Stimulated activated CD4-positive, alpha-beta T cell treated with anti-CD3 and anti-CD28 coated beads, Interleukin-4, amount 100 ng/mL, for 24 hours (primary cell): ENCODE results near the gene MFNG.

Source experiments
- DNase-seq: peaks from one replicate; pipeline ENCODE4 v3.0.0-alpha.2; 2020

MFNG gene

DNA sequence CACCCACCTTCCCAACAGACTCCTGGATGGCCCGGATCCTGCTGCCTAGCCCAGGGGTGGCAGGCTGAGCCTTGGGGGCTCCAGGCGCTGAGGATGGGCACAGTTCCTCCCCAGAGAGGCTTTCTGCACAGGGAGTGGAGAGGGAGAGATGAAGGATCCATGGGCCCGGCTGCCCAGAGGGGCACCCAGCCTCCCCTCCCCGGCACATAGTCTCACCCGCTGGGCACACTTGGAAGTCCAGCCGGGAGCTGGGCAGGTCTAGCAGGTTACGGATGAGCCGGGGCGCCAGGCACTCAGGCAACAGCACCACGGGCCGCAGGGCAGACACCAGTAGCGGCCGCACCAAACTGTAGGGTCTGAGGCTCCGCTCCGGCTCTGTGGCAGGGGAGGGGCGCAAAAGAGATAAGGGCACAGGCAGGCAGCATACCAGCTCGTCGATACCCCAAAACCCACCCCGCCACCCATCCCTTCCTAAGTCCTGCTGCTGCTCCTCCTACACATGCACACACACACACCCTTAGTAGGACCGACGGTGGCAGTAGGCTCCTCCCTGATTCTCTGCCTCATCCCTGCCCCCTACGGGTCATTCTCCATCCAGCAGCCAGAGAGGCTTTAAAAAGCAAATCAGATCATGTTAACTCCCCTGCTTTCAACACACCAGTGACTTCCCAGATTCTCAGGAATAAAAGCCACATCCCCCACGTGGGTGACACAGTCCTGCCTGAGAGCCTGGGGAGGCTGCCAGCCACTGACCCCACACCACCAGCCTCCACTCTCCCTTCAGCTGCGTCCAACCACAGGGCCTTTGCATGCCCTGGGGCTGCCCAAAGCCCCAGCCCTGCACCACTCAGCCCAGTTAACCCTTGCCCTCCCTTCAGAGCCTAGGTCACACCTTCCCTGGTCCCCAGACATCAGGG lies 6.5 kb upstream of the MFNG start:
- peak; percentile 54 for DNase-seq

DNA sequence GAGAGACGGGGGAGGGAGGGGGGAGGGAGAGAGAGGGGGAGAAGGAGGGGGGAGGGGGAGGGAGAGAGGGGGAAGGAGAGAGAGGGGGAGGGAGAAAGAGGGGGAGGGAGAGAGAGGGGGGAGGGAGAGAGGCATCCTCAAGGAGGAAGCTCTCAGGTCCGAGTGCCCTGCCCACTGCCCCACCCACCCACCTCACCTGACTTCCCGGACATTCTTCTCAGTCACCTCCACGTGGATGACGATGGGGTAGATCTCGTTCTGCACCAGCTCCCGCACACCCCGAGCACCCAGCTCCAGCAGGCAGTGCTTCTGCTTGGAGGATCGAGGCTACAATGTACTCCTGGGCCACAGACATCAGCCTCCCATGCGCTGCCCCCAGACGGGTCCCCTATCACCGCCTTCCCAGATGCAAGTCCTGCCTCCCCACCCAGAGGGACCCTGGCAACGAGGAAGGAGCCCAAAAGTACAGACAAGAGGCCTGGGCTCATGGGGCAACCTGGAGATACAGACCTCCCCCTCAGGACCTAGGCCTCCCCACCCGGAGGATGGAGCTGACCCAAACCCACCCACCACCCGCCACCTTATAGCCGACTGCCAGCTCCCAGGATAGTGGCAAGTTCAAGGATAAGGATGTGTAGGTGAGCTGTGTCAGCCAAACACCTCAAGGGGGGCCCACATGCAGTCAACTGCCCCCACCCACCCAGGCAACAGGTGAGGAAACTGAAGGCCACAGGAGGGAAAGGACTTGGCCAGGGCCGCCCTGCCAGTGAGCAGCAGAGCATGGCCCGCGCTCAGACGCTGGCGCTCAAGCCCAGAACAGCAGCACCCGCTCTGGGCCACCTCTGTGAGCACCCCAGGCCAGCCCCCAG lies 5.6 kb upstream of the MFNG start:
- DNase-seq, result no peak

DNA sequence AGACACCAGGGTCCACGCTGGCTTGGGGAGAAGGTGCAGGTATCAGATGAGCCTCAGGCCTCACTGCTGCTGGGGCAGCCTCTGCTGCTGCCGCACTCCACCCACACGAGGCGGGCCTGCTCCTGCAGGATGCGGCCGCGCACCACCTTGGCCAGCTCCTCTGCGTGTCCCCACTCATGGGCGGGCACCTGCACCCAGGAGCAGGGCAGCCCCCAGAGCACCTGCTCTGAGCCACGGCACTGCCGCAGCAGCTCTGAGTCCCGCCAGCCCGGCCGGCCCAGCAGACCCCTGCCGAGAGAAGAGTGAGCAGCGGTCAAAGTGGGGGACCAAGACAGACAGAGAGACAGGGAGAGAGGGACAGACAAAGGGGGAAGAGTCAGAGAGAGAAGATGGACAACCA lies 4.9 kb upstream of the MFNG start:
- DNase-seq, result no peak

DNA sequence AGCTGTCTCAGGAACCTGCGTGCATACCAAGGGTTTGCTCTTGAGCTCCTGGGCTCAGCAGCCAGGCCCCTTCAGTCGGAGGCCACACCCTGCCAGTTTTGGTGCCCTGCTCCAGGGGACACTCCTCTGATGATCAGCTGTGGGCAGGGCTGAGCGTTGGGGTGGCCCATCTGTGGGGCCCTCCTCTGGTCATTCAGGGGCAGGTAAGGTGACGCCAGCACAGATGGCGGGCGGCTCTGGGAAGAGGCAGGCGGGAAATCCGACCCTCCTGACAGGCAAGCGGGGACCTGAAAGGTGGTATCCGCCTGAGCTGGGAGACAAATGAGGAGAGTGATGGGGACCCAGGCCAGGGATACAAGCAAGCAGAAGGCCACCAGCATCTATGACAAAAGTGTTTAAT lies 3.8 kb upstream of the MFNG start:
- no peak for DNase-seq

DNA sequence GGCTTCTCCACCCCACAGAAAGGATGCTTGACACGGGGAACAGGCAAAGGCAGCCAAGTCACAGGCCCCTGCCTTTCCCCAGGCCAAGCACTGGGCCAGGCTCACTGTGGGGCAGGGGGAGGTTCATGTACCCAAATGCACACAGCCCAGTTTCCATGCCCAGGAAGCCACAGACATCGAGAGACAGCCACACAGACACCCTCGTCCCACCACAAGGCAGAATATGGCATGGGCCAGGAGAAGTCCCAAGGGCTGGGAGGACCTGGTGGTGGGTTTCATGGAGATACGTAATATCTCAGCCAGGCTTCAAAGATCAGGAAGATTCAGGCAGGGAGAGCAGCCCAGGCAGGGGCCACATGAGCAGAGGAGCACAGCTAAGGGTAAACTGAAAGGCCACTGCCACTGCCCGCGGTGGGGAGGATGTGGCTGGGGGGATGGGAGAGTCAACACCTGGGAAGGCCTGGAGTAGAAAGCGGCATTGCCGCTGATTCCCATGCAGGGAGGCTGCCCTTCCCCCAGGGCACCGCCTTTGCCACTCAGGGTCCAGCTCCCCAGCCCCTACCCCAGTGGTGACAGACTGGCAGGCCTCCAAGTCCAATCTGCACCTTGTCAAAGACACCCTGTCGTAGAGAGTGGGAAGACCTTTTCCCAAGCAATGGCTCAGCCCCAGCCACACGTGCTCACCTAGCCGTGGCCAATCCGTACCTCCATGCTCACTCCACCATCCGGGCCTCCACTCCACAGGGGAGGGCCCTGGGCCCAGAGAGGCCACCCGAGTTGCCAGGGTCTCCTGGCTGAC lies 2.4 kb upstream of the MFNG start:
- no peak for DNase-seq

DNA sequence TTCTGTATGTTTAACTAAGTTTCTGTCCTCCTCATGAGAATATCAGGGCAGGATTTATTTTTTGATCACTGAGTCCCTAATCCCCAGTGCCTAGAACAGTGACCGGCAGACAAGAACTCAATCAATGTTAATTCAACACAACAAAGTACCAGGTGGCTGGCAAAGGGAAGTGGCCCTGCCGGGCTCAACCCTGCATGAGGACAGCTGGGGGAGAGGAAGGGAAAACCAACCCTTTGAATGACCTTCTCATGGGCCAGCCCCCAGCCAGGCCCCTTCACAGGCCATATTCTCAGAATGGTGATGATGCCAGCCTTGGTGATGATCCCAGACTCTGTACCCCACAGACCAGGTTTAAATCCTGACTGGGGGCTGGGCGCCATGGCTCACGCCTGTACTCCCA lies 1.4 kb upstream of the MFNG start:
- DNase-seq, result no peak

DNA sequence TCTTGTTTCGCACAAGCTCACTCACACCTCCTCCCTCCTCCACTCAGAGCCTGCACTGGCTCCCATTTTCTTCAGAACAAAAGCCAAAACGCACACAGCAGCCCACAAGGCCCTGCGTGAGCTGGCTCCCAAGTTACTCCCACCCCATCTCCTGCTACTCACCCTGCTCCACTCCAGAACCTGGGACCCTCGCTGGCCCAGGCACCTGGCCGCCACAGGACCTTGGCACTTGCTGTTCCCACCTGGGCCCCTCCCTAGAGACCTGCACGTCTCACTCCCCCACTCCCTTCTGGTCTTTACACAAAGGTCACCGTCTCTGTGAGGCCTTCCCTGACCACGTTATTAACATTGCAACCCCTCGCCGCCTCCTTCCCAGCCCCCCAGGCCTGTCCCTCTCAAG lies 945 bp upstream of the MFNG start:
- no peak for DNase-seq

DNA sequence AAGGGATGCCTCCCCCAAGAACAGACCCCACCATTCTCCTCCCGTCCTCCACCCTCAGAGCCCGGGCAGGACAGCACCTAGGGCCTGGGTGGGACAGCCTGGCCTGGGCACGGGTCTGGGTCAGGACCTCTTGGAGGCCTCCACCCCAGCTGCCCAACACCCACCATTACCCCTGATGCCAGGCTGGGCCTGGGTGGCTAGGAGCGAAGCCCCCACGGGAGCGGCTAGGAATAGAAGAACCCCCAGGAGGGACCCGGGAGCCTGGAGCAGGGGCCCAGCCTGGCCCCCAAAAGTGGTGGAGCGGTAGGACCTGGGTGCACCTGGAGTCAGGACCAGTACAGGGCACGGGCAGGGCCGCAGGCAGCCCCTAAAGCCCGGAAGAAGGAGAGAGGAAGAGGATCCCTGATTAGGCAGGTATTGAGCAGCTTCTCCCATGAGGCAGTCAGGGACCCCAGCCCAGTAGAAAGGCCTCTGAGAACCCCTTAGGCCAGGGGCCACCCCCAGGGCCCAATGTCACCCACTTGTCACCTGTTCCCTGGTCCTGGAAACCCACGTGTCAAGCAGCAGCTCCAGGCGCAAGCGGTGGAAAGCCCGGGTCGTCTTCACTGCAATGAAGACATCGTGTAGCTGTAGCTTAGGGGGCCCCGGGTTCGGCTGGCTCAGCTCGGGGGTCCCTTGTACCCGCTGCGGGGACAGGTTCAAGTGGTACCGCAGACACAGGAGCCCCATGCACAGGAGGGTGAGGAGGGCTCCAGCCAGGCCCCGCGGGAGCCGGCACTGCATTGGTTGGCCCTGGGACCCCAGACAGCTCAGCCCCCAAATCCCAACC lies 575 bp downstream of the MFNG start:
- DNase-seq, result no peak

DNA sequence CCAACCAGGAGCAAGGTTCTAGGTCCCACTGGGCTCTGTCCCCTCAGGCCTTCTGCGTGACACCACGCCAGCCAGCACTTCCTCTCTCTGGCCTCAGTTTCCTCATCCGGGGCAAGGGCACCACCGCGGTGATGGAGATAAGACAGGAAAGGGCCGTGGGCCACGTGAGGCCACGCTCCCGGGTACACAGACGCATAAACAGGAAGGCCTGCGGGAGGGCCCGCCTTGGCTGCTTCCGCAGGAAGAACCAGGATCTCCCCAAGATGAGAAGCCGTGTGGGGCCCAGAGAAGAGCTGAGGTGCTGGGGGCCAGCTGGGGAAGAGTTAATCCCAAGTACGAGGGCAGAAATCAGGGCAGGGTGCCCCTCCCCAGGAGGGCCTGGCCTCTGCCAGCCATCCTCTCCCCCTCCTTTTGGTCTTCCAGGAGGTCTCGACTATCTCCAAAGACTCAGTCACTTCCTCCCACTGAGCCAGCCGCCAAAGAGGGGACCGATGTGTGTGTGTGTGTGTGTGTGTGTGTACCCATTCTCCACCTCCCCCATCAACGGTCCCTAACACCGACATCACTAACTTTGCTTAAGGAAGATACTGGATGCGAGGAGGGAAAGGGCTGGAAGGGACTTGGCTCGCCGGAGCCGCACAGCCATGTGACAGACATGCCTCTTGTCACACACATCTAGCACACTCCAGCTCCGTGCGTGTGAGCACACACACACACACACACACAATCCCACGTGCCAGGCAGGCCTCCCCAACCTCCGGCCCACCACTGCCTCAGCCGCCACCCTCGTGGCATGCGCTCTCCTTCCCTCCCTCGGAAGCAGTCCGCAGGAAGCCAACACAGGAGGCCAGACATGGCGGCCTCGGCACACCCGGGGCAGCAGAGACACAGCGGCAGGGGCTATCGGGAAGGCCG lies 1.4 kb downstream of the MFNG start:
- peak; percentile 82 for DNase-seq

DNA sequence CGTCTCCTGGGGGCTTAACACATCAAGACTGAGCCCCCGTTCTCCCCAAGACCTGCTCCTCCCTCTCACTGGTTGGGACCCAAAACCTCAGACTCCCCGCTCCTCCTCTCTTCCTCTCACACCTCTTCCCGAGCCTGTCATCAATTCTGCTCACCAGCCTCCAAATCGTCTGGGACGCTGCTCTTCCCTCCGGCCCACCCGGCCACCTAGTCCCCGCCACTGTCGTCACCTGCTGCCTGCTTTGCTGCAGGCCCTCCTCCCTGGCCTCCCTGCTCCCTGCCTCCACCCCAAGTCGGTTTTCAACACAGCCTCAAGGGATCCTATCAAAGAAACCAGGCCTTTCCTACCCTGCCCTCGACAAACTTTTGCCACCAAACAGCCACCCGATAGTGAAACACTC lies 3.1 kb downstream of the MFNG start:
- DNase-seq, result no peak

DNA sequence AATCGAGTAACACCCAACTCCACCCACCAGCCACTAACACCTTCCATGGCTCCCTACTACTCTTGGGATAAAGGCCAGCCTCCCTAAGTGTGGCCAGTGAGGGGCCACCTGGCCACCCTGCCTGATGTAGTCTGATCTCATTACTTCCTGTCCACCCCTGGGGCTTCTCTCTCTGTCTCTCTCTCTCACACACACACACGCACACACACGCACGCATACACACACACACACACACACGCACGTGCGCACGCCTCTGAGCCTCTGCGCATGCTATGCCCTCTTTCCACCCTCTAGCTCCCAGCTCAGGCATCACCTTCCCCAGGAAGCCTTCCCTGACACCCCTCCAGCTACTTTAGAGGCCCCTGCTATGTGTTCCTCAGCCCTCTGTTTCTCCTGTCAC lies 3.9 kb downstream of the MFNG start:
- DNase-seq, result no peak

DNA sequence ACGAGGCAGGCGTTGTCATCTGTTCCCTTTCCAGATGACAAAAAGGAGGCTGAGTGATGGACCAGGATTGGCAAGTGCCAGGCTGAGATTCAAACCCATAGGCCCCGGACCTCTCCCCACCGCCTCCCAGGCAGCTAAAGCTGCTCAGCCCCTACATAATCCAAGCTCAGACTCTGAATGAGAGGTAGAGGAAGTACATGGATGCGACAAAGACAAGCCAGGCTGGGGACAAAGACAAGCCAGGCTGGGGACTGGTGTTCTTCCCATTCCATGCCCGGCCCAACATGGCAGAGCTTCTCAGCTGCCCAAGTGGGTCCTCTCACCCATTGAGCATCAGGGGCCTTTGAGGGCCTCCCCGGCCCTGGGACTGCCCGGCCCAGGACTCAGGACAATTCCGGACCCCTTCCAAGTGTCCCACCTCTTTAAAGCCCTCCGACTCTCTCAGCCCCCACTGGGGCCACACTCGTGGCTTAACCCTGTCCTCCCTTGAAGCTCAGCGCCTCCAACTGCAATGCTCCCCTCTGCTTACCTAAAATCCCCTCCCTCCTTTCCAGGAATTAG lies 4.8 kb downstream of the MFNG start:
- no peak for DNase-seq

DNA sequence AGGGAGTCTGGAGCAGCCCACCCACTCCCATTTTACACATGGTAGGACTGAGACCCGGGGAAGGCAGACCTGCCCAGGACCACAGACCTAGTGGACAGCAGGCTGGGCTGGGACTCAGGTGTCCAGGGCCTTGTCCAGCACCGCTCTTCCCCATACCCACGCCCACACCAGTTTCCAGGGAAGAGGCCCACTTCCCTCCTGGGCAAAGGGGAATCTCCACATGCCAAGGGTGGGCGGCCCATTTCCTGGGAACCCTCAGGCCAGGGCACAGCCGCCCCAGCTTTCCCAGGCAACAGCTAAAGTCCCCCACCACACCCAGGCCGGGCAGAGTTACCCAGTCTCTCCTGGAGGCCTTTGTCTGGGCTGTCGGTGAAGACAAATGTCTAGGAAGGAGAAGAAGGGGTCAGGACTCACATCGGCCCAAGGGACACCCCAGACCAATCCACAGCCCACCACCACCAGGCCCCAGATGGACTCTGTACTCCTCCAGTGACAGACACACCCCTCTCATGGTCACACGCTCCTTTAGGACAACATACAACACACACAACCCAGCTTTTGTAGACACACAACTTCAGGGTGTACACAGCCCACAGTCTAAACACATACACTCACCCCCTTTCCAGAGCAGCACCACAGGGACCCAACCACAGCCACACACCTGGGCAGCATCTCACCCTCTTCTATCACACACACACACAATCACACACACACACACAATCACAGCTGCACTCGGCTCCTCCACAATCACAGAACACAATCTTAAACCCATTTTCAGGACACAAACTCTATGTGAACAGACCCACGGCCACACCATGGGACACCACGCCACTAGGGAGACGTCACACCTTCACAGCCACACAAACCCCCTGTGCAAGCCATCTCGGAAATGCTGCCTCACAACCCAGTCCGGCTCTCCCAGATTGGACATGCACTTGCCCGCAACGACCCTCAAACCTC lies 5.5 kb downstream of the MFNG start:
- no peak for DNase-seq

DNA sequence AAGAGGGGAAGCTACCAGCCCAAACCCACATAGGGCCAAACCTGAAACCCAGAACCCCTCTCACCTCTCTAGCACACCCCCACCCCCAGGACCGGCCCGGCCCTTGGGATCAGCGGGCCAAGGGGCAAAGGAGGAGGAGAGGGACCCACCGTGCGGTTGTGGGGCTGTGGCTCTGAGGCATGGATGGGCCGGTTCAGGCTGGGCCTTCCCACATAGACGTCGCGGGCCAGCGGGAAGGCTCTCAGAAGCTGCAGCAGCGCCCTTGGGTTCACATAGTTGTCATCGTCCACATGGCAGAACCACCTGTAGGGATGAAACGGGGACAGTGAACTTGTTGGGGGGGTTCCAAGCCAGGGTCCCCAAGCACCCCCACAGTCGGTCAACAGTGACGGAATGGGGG lies 7.0 kb downstream of the MFNG start:
- DNase-seq, result no peak

DNA sequence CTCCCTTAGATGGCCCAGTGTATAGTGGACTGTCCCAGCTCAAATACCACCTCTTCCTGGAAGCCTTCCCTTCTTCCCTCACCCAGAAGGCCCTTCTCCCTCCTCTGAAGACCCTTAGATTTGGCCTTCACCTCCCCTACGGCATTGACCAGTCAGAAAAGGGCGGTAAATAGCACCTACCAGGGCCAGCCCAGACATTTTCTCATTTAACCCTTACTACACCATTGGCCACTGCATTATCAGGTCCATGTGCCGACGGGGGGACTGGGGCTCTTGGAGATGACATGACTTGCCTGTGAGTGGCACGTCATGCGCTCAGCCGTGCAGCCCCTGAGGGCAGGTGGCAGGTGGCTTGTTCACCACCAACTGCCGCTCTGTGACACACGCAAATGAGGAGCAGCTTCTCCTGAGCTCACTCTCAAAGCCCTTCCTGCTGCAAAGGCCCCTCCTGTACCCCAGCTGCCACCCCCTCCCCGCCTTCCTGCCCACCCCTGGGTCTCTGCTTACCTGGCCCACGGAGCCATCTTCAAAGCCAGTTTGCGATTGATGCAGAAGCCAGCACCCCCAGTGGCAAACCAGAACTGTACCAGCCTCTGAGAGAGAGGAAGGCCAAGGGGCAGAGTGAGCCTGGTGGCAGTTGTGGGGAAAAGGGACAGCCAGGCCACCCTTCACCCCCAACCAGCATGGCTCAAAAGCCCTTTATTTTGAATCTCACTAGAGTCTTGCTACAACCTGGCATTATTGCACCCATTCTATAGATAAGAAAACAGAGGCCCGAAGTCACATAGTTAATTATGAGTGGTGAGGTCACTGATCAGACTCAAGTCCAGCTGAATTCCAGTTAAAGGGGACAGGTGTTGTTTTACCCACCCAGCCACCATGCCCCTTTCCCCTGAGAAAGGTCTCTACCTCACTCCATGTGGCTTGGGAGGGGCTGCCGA lies 9.5 kb downstream of the MFNG start:
- no peak for DNase-seq

DNA sequence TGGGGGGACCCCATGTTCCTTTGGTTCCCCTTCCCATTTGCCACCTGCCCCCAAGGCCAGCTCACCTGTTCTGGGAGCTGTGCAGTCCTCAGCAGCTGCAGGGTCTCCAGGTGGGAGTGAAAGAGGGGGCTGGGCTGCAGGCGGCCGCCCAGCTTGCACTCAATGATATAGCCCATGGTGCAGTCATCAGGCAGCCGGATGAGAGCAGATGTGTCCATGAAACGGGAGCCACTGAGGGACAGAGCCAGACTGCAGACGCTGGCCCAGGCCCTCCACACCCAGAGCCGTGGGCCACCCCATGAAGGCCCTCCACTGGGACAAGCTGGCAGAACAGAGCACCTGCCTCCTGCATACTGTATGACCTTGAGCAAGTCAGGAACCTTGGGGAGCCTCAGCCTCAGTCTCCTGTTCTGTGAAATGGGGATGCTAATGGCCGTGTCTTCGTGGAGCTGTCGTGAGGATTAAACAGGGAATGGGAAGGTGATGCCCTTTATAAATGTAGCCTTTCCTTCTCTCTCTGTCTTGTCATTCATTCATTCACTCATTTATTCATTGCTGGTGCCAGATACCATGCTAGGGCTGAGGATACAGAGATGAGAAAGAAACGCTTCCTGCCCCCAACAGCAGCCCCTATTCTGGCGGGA lies 11.6 kb downstream of the MFNG start:
- DNase-seq, result no peak

DNA sequence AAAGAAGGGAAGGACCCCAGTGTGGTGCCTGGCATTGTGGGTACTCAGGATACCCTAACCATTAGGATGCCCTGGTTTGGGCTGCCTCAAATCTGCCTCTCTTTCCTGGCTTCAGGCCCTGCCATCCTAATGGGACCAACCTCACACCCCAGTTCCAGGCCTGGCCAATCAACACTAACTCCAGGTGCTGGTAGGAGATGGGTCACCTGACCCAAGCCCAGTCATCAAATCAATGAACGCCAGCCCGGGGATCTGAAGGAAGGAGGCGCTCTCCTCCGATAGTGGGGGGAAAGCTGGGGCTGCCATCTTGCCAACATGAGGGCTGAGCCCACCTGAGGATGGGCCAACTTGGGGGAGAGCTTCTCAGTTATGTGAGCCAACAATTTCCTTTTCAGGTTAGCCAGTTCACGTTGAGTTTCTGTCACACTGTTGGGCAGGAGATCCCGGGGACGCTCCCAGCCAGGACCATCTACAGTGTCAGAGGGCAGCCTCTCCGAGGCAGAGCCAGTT lies 12.7 kb downstream of the MFNG start:
- no peak for DNase-seq
